GM18505 (cell line): ENCODE results near the gene PLCB1.
"Not testable (repeated sequence)": the region's sequence is repeated elsewhere in the genome, so short reads cannot be mapped to it uniquely, and the experiment has no call there.

Experiments
- ATAC-seq: cut with Tn5 transposase; IDR thresholded peaks from one replicate; pipeline ENCODE4 v1.9.1; 2021; ENCODE audit not compliant: unreplicated experiment
- POLR2A ChIP-seq: IDR thresholded peaks from 4 replicates; pipeline ENCODE4 v1.6.1; 2011; ENCODE audit warnings: borderline replicate concordance; ENCODE audit not compliant: insufficient read depth, insufficient read length; ENCODE audit errors: extremely low read depth

Gene PLCB1

GRCh38 chr20:8461186-8461585 is 329.1 kb downstream of the PLCB1 start:
- TF ChIP-seq POLR2A, result no peak
- no peak for ATAC-seq

GRCh38 chr20:8464368-8464767 is 332.3 kb downstream of the PLCB1 start:
- TF ChIP-seq POLR2A, result no peak
- no peak for ATAC-seq

- not testable (repeated sequence) for ATAC-seq
Measured at GRCh38 chr20:8466781-8467180, 334.7 kb downstream of the PLCB1 start.

- no peak for TF ChIP-seq POLR2A
- no peak for ATAC-seq
Measured at GRCh38 chr20:8470156-8470555, 338.1 kb downstream of the PLCB1 start.

- no peak for TF ChIP-seq POLR2A
- no peak for ATAC-seq
Measured at GRCh38 chr20:8471465-8471864, 339.4 kb downstream of the PLCB1 start.

- no peak for TF ChIP-seq POLR2A
- no peak for ATAC-seq
Measured at GRCh38 chr20:8473459-8473858, 341.4 kb downstream of the PLCB1 start.

- no peak for TF ChIP-seq POLR2A
- no peak for ATAC-seq
Measured at GRCh38 chr20:8474027-8474668, 342.1 kb downstream of the PLCB1 start.

- ATAC-seq, result no peak
- TF ChIP-seq POLR2A, result no peak
Measured at GRCh38 chr20:8476021-8476420, 344.0 kb downstream of the PLCB1 start.

- no peak for TF ChIP-seq POLR2A
- ATAC-seq, result no peak
Measured at GRCh38 chr20:8480597-8480996, 348.5 kb downstream of the PLCB1 start.

GRCh38 chr20:8487696-8488095 is 355.6 kb downstream of the PLCB1 start:
- no peak for TF ChIP-seq POLR2A
- no peak for ATAC-seq

GRCh38 chr20:8489094-8489883 is 357.2 kb downstream of the PLCB1 start:
- TF ChIP-seq POLR2A, result no peak
- no peak for ATAC-seq

- no peak for ATAC-seq
- TF ChIP-seq POLR2A, result no peak
Measured at GRCh38 chr20:8490076-8490830, 358.2 kb downstream of the PLCB1 start.

- no peak for TF ChIP-seq POLR2A
- ATAC-seq, result no peak
Measured at GRCh38 chr20:8492173-8492572, 360.1 kb downstream of the PLCB1 start.

GRCh38 chr20:8498571-8498970 is 366.5 kb downstream of the PLCB1 start:
- no peak for TF ChIP-seq POLR2A
- ATAC-seq, result no peak
